Renal cortical epithelial cell (primary cell): ENCODE data around the gene RFX7. TPM values are rescaled to one million over a fixed set of nuclear protein-coding genes. Genes with fewer than 3 reads are reported as not detected.
"Not testable (repeated sequence)": the region's sequence is repeated elsewhere in the genome, so short reads cannot be mapped to it uniquely, and the experiment has no call there.

ENCODE experiments used
- DNase-seq: peaks from one replicate; pipeline ENCODE4 v3.0.0-alpha.2; 2011; ENCODE audit warnings: low read depth
- total RNA-seq: library from RNA; depleted of rRNA; stranded (reverse); fragments of >200 nt; gene quantifications from 2 replicates; pipeline ENCODE4 v1.2.3, GENCODE V29; 2014

RFX7 gene
- total RNA-seq, 1 donor from 2014 or later, result 17.4 TPM

DNA sequence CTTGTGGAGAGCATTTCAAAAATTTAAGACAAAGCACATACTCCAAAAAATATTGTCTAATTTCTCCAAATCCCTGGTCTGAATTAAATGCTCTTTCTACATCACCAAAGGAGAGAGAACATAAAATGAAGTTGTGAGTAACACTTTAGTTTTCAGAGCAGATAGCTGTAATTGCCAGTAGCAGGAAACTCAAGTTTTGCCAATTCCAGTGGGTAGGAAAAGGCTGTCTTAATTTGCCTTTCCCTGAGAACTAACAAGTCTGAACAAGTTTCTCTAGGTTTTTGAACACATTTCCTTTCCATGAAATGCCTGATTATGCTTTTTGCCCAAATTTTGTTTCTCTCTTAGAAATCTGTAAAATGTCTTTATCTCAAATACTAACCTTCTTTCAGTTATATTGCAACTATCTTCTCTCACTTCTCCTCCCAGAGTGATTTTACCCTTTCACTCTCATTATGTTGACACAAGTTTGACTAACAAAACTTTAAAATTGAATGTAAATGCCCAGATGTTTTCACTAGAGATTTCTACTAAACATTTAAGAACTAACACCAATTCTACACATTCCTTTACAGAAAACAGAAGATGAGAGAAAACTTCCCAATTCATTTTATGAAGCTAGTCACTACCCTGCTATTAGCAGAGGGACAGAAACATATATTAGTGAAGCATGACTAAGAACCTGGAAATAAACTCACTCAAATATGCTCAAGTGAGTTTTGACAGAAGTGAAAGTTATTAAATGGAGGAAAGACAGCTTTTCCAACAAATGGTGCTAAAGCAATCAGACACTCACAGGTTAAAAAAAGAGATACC is 38.4 kb downstream of the RFX7 start:
- DNase-seq, result peak; percentile 44

GRCh38 chr15:56203312-56203922 is 40.3 kb downstream of the RFX7 start:
- DNase-seq, result not testable (repeated sequence)

DNA sequence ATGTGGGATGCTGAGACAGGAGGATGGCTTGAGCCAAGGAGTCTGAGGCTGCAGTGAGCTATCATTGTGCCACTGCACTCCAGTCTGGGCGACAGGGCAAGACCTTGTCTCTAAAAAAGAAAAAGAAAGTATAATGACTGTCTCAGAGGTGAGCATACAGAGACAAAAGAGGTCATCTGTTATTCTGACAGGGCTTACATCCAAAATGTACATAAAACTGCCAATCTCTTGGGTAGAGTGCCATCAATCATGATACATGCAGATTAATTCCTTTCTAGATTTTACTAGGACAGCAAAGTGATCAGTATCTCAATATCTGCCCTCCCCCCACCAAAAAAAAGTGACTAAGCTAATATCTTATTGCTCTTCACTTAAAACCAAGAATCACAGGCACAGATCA is 41.0 kb downstream of the RFX7 start:
- no peak for DNase-seq

DNA sequence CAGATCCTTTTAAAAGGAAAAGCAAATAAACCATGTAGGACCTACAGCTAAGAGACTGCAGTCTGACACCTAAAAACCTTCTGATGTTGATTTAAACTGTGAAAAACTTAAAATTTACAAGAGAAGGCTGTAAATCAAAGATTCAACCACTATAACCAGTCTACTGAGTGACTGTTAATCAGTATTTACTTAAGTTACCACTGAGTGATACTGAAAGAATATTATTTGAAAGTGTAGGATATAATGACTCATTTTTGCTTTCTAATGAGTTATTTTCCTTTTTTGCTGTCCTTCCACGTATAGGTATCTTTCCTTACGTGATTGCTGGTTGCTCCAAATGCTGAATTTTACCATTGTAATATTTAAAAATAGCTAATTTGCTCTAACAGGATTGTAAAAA is 44.6 kb downstream of the RFX7 start:
- DNase-seq, result no peak

DNA sequence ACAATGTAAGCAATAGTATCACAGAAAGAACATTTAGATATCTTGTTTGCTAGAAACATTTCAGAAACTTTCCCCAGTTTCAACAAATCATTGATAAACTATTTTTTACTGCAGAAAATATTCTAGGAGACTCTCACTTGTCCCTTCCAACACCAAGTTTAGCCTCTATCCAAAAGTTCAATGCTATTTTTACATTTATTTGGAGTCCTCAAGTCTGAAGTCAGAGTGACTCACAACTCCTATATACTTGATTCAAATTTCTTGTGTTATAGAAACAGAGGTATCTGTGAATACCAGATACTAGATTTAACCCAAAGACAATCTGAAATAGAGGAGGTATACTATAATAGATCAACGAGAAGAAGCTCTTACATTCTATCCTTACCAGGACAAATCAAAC is 49.6 kb downstream of the RFX7 start:
- no peak for DNase-seq

GRCh38 chr15:56192659-56193442 is 50.8 kb downstream of the RFX7 start:
- no peak for DNase-seq

- DNase-seq, result no peak
Measured at GRCh38 chr15:56187665-56188064, 56.0 kb downstream of the RFX7 start.

- DNase-seq, result no peak
Measured at GRCh38 chr15:56185980-56186379, 57.7 kb downstream of the RFX7 start.

- no peak for DNase-seq
Measured at GRCh38 chr15:56184516-56184915, 59.2 kb downstream of the RFX7 start.

- DNase-seq, result no peak
Measured at GRCh38 chr15:56180851-56181250, 62.8 kb downstream of the RFX7 start.

DNA sequence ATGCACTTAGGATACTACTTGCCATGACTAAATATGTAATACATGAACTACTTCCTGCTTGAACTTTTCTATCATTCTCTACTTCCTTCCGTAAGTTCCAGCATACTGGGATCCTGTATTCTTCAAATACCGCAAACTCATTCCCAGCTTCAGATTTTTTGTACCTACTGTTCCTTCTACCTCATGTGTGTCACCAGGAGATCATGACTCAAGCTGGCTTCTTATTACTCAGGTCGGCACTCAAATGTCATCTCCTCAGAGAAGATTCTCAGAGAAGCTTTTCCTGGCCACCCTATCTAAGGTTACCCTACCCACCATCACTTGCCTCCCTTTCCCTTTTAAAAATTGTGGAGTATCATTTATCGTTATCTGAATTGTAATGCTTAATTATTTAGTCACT is 66.7 kb downstream of the RFX7 start:
- peak; percentile 3 for DNase-seq

DNA sequence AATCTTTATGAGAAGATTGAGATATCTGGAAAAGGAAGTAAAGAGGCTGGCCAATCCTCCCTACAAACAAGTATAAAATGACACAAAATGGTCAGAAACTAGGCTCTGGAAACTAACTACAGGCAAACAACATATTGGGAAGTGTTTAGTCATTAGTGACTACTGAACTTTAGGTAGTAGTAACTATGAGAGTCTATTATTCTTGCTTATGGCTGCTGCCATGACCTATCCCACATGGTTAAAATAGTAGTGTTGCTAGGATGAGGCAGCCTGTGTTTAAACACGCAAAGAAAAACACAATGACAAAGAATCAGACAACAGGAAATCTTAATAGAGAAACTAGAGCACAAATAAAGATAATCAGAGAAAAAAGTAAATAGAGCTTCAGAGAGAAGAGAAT is 67.9 kb downstream of the RFX7 start:
- no peak for DNase-seq

GRCh38 chr15:56174649-56175048 is 69.0 kb downstream of the RFX7 start:
- DNase-seq, result no peak

- peak; percentile 63 for DNase-seq
Measured at GRCh38 chr15:56168394-56168793, 75.3 kb downstream of the RFX7 start.

DNA sequence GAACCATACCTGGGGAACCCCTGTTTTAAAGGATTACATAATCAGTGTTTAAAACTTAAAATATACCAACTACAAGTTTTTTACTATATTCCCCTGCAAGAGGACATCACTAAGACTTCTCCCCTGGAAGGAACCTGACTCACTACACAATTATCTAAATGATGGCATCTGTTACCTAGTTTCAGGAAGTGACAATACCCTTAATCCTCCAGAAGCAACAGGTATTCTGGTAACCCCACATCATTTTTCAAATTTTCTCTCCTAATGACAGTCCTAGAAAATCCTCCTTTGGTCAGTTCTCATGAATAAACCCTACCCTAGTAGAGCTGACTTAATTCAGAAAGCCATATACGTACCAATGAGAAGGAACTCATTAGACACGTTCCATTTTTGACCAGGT is 78.4 kb downstream of the RFX7 start:
- no peak for DNase-seq

GRCh38 chr15:56160966-56161365 is 82.7 kb downstream of the RFX7 start:
- DNase-seq, result no peak

DNA sequence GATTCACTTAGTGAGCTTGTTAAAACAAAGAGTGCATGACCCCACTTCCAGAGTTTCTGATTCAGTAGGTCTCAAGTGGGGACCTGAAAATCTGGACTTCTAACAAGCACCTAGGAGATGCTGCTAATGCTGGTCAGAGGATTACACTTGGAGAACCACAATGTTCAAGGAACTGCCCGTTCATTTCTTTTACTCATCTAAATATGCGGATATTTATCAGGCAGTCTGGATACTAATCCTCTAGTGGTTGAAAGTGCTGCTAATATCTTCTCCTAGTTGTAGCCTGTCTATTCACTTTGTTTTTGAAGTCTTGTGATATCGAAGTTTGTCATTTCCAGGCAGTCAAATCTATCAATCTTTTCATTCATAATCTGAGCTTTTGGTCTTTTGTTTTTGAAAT is 86.8 kb downstream of the RFX7 start:
- no peak for DNase-seq

GRCh38 chr15:56155278-56155677 is 88.4 kb downstream of the RFX7 start:
- not testable (repeated sequence) for DNase-seq

GRCh38 chr15:56154768-56155167 is 88.9 kb downstream of the RFX7 start:
- DNase-seq, result not testable (repeated sequence)

GRCh38 chr15:56150204-56150603 is 93.5 kb downstream of the RFX7 start:
- no peak for DNase-seq

- DNase-seq, result no peak
Measured at GRCh38 chr15:56148064-56148463, 95.6 kb downstream of the RFX7 start.

- no peak for DNase-seq
Measured at GRCh38 chr15:56146756-56147155, 96.9 kb downstream of the RFX7 start.

- no peak for DNase-seq
Measured at GRCh38 chr15:56128081-56128480, 115.6 kb downstream of the RFX7 start.
